HG02973 (cell line): ENCODE results near the gene HDHD2.

Experiments
- ATAC-seq: cut with Tn5 transposase; IDR thresholded peaks from one replicate; pipeline ENCODE4 v1.9.1; 2021; ENCODE audit warnings: moderate library complexity; ENCODE audit not compliant: unreplicated experiment

HDHD2 gene

DNA sequence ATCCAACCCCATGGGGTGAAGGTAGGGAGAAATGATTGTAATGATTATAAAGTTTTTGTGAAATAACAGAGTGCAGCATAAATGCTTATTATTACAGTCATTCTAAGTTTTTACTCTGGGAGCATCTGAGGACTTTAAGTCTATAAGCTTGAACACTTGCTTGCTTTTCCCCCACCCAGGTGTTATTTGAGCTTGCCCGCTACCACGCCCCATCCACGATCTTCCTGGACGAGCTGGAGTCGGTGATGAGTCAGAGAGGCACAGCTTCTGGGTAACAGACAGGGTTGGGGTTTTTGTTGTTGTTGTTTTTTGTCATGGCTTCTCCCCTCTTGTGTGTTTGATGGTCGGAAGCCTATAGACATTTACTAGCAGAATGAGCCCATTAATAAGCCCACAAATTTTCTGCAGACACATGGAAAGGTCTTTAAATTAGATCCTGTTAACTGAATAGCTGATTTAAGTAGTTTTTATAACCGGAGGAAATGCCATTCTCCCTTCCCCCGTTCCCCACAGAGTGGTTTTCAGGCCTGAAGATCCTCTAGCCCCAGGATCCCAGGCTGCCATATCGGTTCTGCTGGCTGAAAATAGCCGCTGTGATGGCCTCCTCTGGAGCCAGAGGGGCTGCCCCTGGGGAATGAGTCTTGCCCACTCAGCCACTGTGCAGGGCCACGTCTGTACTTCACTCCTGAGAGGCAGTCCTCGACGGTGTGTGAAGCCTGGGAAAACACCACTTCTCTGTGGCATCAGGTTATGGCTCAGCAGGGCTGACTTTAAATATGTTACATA lies 75.0 kb downstream of the HDHD2 start:
- no peak for ATAC-seq

DNA sequence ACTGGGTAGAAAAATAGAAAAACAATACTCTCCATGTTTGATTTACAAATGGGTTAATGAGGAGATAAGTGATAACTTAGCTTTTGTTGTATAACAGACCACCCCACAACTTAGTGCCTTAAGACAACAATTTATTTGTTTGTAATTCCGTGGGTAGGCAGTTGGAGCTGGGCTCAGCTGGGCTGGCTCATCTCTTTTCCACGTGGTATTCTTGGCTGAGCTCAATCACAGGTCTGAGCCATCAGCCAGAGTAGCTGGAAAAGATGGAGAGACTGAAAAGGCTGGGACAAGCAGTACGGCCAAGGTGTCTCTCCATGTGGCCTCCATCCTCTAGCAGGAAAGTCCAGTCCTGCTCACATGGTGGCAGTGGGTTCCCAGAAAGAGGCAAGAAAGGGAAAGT lies 82.7 kb downstream of the HDHD2 start:
- no peak for ATAC-seq

DNA sequence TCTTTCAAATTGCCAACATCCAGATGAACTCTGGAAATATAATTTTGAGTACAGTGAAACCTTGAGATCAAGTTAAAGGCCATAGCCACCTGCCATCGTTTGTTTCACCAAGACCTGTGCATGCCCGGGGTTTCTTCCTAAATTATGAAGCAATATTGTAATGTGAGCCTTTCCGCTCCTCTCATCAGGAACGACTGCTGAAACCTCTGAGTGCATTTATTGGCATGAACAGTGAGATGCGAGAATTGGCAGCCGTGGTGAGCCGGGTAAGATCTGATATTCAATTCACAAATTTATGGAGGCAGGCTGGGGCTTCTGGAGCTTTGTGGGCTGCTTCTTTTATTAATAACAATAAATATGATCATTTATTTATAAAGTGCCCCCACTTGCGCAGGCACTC lies 87.2 kb downstream of the HDHD2 start:
- no peak for ATAC-seq

DNA sequence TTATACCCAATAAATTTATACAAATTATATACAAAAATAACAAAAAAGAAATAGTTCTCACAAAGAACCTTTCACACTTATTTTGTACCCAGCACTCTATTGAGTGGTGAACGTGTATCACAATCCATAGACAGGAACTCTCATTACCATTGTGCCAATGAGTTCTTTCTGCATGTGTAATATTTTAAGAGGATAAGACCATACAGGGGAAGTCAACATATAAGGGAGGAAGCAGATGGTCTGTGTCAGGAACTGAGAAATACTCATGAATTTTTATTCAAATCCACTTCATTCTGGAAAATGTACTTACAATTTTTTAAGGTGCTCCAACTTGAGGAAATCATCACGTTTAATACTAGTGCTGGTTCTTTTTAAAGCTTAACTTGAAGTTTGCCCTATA lies 87.8 kb downstream of the HDHD2 start:
- no peak for ATAC-seq
